ENCODE measurements around the gene GOLGA3. TPM values are rescaled to one million over a fixed set of nuclear protein-coding genes. Genes with fewer than 3 reads are reported as not detected.
"Not testable (repeated sequence)": the region's sequence is repeated elsewhere in the genome, so short reads cannot be mapped to it uniquely, and the experiment has no call there.

GOLGA3 gene
- total and polyA plus RNA-seq, 2 donors from 2014 or later = 7.7 to 53.0 TPM

DNA sequence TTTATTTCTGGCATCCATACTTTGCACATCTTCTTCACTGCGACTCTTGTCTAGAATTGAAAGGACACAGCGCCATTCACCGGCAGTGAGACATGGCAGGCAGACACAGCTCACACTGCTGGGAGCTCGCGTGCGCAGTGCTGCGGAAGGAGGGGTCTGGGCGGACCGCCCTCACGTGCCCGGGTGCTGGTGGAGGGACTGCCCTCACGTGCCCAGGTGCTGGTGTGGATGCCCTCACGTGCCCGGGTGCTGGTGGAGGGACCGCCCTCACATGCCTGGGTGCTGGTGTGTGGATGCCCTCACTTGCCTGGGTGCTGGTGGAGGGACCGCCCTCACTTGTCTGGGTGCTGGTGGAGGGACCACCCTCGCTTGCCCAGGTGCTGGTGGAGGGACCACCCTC is 27.9 kb upstream of the GOLGA3 start:
- intact Hi-C loops (cut with DNase I) = no loop called here
- DNase-seq = no peak
- Histone ChIP-seq H3K4me1 (ENCODE audit: control insufficient read depth in 2 of 3, insufficient read depth in 2 of 3, low read depth in 1 of 3, low read length in 3 of 3) (no peaks in the 10 kb centered on the region), H3K4me3 (ENCODE audit: low read length in 3 of 3) (no peak overlapping the region), H3K9ac (ENCODE audit: low read length in 3 of 3) (no peak overlapping the region), H3K36me3 (ENCODE audit: control insufficient read depth in 2 of 3, insufficient read depth in 3 of 3, low read length in 3 of 3) (peaks cover 4 to 44% (median 42%) of the 10 kb centered on the region in 3 donors), H3K27ac (ENCODE audit: low read depth in 2 of 2, low read length in 2 of 2) (no peak overlapping the region), H3K27me3 (ENCODE audit: control insufficient read depth, insufficient read depth, low read length) (no peaks in the 10 kb centered on the region), H3K9me3 (ENCODE audit: control insufficient read depth in 2 of 3, insufficient read depth in 1 of 3, low read length in 3 of 3) (no peaks in the 10 kb centered on the region)
- no peak for FAIRE-seq
- TF ChIP-seq, protein P1, sequence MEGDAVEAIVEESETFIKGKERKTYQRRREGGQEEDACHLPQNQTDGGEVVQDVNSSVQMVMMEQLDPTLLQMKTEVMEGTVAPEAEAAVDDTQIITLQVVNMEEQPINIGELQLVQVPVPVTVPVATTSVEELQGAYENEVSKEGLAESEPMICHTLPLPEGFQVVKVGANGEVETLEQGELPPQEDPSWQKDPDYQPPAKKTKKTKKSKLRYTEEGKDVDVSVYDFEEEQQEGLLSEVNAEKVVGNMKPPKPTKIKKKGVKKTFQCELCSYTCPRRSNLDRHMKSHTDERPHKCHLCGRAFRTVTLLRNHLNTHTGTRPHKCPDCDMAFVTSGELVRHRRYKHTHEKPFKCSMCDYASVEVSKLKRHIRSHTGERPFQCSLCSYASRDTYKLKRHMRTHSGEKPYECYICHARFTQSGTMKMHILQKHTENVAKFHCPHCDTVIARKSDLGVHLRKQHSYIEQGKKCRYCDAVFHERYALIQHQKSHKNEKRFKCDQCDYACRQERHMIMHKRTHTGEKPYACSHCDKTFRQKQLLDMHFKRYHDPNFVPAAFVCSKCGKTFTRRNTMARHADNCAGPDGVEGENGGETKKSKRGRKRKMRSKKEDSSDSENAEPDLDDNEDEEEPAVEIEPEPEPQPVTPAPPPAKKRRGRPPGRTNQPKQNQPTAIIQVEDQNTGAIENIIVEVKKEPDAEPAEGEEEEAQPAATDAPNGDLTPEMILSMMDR (IDR thresholded peaks at IDR 0.05; ENCODE audit: borderline replicate concordance, extremely low read depth, insufficient read depth) = no peak

- not testable (repeated sequence) for H3K27me3 ChIP-seq (ENCODE audit: control insufficient read depth, insufficient read depth, low read length)
- H3K36me3 ChIP-seq (ENCODE audit: control insufficient read depth in 2 of 3, insufficient read depth in 3 of 3, low read length in 3 of 3) = peaks cover 4 to 50% (median 42%) of the 10 kb centered on the region in 3 donors
Observed at GRCh38 chr12:132855211-132855610, 26.5 kb upstream of the GOLGA3 start.

DNA sequence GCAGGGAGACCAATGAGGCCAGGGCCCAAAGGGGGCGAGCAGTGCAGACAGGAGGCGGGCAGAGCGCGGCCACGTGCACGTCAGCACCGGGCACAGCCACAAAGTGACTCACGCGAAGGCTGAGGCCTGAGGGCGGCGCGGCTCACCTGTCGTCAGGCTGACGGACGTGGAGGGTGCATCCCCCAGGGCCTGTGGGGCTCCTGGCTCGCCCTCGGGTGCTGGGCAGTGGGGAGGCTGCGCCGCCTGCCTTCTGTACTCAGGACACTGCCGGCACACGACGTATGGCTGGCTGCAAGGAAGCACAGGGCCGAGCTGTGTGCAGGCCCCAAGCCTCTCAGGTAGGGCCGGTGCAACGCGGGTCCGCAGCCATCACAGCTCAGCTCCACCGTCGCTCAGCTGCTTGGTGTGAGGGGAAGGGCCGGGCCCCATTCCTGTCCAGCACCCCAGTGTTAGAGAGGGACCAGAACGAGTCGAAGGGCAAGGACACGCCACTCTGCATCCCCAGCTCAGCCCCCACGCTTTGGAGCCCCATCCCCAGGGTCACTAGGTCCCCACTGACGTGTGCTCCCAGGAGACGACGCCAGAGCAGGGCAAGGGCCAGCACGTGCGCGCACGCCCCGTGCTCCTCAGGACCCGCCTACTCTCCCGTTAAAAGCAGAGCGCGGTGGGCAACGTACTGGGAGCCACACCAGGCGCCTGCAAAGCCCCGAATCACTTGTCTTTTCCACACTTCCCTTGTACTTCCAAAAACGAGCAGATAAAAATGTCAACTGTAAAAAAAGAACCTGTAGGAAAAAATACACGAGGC is 24.8 kb upstream of the GOLGA3 start:
- DNase-seq = no peak

More at GRCh38 chr12:132855211-132855610, 26.5 kb upstream of the GOLGA3 start:
- H3K4me1 ChIP-seq (ENCODE audit: control insufficient read depth in 2 of 3, insufficient read depth in 2 of 3, low read depth in 1 of 3, low read length in 3 of 3); H3K4me3 ChIP-seq (ENCODE audit: low read length in 3 of 3); DNase-seq; H3K9ac ChIP-seq (ENCODE audit: low read length in 3 of 3); H3K9me3 ChIP-seq (ENCODE audit: control insufficient read depth in 2 of 3, insufficient read depth in 1 of 3, low read length in 3 of 3); intact Hi-C loops (cut with DNase I); FAIRE-seq; H3K27ac ChIP-seq (ENCODE audit: low read depth in 2 of 2, low read length in 2 of 2): not testable (repeated sequence)

DNA sequence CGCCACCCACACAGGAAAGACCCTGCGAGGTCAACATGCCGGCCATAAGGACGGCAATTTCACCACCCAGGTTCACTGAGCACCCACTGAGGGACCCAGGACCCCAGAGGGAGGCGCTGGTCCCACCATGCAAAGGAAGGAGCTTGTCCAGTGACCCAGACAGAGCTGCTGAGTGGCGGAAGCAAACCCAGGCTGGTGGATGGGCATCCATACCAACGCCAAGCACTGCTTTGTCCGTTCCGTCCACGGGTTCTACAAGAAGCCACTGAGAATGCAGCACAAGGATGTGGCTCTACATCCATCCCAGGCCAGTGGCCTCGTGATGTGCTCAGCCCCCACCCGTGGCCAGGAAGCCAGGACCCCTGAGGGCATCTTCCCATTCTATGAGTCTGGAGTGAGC is 23.8 kb upstream of the GOLGA3 start:
- DNase-seq = no peak
- no peak overlapping the region for H3K27ac ChIP-seq (ENCODE audit: low read depth in 2 of 2, low read length in 2 of 2)
- FAIRE-seq = no peak

More for the DNA sequence above, 24.8 kb upstream of the GOLGA3 start:
- TF ChIP-seq, protein P1 (IDR thresholded peaks at IDR 0.05; ENCODE audit: borderline replicate concordance, extremely low read depth, insufficient read depth) = no peak
- Histone ChIP-seq H3K4me1 (ENCODE audit: control insufficient read depth in 2 of 3, insufficient read depth in 2 of 3, low read depth in 1 of 3, low read length in 3 of 3) (no peaks in the 10 kb centered on the region), H3K36me3 (ENCODE audit: control insufficient read depth in 2 of 3, insufficient read depth in 3 of 3, low read length in 3 of 3) (peaks cover 4 to 50% (median 40%) of the 10 kb centered on the region in 3 donors), H3K9me3 (ENCODE audit: control insufficient read depth in 2 of 3, insufficient read depth in 1 of 3, low read length in 3 of 3) (no peaks in the 10 kb centered on the region), H3K27ac (ENCODE audit: low read depth in 2 of 2, low read length in 2 of 2) (no peak overlapping the region), H3K4me3 (ENCODE audit: low read length in 3 of 3) (no peak overlapping the region), H3K9ac (ENCODE audit: low read length in 3 of 3) (no peak overlapping the region), H3K27me3 (ENCODE audit: control insufficient read depth, insufficient read depth, low read length) (no peaks in the 10 kb centered on the region)
- FAIRE-seq = no peak
- intact Hi-C loops (cut with DNase I) = no loop called here

More for the DNA sequence above, 23.8 kb upstream of the GOLGA3 start:
- TF ChIP-seq, protein P1 (IDR thresholded peaks at IDR 0.05; ENCODE audit: borderline replicate concordance, extremely low read depth, insufficient read depth) = no peak
- peaks cover 4 to 51% (median 42%) of the 10 kb centered on the region in 3 donors for H3K36me3 ChIP-seq (ENCODE audit: control insufficient read depth in 2 of 3, insufficient read depth in 3 of 3, low read length in 3 of 3)
- no peaks in the 10 kb centered on the region for H3K27me3 ChIP-seq (ENCODE audit: control insufficient read depth, insufficient read depth, low read length)
- H3K9me3 ChIP-seq (ENCODE audit: control insufficient read depth in 2 of 3, insufficient read depth in 1 of 3, low read length in 3 of 3) = no peaks in the 10 kb centered on the region
- intact Hi-C loops (cut with DNase I) = no loop called here
- H3K9ac ChIP-seq (ENCODE audit: low read length in 3 of 3) = no peak overlapping the region
- H3K4me1 ChIP-seq (ENCODE audit: control insufficient read depth in 2 of 3, insufficient read depth in 2 of 3, low read depth in 1 of 3, low read length in 3 of 3) = no peaks in the 10 kb centered on the region
- no peak overlapping the region for H3K4me3 ChIP-seq (ENCODE audit: low read length in 3 of 3)
